Activated effector memory CD4-positive, alpha-beta T cell treated with Interleukin-2 at 50 U/mL for 16 hours (primary cell): ENCODE results near the gene RUBCN.
"Not testable (repeated sequence)": the region's sequence is repeated elsewhere in the genome, so short reads cannot be mapped to it uniquely, and the experiment has no call there.

Experiments
- DNase-seq: peaks from one replicate; pipeline ENCODE4 v3.0.0-alpha.2; 2020

RUBCN gene

DNA sequence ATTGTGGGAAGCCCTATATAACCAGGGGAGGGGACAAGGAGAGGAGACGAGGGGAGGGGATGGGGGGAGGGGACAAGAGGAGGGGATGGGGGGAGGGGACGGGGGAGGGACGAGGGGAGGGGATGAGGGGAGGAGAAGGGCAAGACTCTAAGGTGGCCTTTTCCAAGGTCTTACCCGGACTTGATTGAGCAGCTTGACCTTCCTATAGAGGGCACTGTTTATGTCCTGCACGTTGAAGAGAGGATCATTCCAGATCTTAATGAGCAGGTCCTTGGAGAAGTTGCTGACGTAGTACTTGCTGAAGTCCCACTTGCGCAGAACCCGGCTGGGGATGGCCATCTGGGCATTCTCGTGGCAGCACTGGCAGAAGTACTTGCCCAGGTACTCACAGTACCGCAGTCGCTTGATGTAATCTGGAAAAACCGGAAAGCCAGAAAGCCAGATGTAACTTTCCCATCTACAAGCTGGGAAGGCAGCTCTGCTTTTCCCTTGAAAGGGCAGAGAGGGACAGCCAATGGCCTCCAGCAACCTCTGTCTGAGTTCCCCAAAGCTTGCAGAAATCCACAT, 55.7 kb downstream of the RUBCN start:
- DNase-seq = no peak

GRCh38 chr3:197675951-197676350, 60.8 kb downstream of the RUBCN start:
- no peak for DNase-seq

DNA sequence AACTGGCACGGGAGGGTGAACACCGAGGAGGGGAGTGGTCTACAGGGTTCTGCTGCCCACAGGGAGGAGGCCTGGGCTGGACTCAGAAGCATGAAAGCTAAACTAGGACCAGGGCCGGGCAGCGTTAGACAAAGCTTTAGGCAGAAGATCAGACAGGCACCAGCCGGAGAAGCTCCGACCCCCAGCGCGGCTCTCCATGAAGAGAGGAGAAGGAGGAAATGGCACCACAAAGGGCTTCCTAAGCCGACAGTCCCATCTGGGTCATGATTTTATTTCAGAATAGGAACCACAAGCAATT, 61.2 kb downstream of the RUBCN start:
- no peak for DNase-seq

GRCh38 chr3:197674741-197675562, 61.8 kb downstream of the RUBCN start:
- DNase-seq = no peak

- no peak for DNase-seq
Observed at GRCh38 chr3:197673170-197673569, 63.5 kb downstream of the RUBCN start.

DNA sequence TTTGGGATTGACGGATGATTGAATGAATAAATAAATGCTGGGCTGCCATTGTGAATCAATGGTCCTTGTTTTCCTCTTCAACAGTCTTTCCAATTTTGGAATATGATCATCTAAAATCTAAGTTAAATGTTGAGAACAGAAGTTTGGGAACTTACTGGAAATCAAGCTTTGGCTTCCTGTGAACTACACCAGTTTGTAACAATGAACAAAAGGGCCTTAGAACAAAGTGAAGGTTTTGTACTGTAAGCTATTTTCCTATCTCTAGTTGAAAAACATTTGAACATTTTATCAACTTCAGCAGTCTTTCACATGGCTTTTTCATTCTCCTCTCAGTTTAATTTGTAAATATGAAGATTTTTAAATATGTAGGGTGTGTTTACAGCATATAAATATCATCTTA, 66.3 kb downstream of the RUBCN start:
- no peak for DNase-seq

DNA sequence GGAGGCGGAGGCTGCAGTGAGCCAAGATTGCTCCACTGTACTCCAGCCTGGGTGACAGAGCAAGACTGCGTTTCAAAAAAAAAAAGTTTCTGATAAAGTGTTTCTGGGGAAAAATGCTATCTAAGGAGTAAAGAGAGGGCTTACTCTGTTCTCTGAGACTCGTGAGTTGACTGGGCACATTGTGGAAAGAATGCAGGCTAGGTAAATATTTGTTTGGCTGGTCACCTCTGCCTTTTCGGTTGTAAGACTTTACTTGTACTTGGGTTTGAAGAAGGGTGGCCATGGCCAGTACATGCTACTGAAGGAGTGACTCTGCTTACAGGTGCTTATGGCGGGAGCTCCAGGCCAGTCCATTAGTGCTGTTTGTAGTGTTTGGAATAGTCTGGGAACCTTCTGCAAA, 68.7 kb downstream of the RUBCN start:
- DNase-seq = no peak

DNA sequence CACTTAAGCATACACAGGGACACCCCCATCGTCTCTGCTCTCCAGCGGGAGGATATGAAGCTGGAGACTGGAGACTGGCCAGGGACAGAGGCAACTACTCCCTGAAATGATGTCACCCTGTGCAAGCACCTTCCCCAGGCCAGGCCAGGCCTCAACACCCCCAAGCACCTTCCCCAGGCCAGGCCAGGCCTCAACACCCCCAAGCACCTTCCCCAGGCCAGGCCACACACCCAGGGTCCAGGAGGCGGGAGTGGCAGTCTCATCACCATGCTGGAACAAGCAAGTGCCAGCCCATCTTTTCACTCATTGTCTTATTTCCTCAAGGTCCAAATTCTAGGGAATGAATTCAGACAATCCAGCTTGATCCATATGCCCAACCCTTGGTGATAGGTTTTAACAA, 69.4 kb downstream of the RUBCN start:
- not testable (repeated sequence) for DNase-seq

DNA sequence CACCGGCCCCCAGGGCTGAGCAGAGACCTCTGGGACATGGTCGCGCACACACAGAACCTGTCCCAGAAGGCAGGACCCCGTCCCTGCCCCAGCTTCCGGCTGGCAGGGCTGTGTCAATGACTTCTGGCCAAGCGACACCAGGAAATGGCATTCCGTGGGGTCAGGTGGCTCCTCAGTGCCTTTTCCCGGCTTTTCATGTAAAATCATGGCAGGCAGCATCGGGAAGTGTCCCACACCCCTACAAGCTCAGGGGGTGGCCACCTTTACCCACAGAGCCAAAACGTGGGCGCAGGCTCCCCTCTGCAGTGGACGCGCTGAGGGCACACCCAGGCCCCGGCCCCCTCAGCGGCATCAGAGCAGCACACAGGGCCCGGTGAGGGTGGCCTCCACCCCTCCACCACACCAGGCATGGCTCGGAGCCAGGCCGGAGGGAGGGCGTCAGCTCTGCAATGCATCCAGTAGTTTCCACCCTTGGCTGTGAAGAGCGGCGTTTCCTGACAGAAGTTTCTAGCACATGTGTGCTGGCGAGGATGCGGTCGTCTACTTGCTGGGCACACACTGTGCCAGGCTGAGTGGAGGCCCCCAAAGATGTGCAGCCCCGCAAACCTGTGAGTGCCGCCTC, 70.4 kb downstream of the RUBCN start:
- DNase-seq = not testable (repeated sequence)

DNA sequence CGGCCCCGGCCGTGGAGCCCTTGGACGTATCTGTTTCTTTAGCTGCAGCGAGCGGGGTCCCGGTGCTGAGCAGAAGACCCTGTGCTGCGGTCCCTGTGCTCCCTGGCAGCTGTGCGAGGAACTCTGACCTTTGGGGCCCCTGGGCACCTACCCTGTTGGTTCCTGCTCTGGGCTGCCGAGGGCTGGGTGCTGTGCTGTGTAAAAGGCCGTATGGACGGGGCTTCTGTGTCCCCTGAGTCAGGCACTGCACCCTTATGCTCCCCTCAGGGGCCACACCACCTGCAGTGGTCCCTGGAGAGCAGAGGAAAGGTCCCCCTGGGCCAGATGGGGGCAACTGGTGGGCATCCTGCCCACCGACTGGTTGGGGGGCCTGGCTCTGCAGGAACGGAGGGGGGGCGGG, 71.2 kb downstream of the RUBCN start:
- DNase-seq = not testable (repeated sequence)

GRCh38 chr3:197665142-197665491, 71.6 kb downstream of the RUBCN start:
- not testable (repeated sequence) for DNase-seq

DNA sequence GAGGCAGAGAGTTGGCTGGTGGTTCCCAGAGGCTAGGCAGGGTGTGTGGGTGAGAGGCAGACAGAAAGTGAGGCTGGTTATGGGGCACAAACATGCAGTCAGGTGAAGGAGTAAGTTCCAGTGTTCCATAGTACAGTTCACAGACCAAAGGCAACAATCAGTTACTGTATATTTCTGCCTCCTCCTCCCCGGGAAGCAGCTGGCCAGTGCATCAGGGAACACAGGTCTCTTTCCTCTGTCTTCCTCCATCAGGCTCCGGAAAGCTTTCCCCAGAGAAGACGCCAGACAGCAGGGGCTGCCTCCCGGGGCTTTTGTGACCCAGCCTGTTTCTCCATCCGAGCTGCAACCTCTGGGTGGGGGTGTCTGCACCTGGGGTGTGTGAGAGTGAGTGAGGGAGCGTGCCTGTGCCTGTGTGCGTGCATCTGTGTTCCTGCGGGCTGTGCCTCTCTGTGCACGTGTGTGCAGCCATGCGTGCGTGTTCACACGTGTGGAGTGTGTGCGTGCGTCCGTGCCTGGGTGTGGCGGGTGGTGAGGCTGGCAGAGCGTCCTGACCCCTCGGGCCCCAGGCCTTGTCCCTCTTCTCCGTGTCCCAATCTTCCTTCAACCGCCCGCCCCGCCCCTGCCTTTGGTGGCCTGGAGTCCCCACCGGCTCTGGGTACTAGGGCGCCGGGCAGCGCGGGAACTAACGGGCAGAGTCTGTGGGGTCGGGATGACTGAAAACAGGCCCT, 72.1 kb downstream of the RUBCN start:
- DNase-seq = peak; percentile 28

DNA sequence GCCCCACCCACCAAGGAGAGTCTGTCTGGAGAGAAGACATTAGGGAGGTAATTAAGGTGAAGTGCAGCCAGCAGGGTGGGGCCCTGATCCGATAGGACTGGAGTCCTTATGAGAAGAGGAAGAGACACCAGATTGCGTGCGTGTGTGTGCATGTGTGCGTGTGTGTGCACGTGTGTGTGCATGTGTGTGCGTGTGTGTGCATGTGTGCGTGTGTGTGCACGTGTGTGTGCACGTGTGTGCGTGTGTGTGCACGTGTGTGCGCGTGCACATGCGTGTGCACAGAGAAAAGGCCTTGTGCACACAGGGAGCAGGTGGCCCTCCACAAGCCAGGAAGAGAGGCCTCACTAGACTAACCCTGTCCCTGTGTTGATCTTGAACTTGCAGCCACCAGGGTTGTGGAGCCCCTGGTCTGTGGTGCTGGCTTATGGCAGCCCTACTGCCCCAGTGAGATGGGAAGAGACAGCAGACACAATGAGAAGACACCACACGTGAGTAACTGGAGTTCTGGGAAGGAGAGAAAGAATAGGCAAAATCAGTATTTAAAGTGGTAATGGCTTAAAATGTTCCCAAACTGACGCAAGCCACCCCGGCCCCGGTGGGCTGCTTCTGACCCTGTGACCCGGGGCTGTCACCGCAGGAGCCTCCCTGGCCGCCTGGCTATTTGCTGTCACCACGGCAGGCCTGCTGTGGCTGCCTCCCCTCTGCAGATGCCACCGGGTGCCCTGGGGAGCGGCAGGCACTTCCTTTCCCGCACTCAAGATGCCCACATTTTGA, 73.2 kb downstream of the RUBCN start:
- DNase-seq = not testable (repeated sequence)

GRCh38 chr3:197662352-197662751, 74.4 kb downstream of the RUBCN start:
- not testable (repeated sequence) for DNase-seq

DNA sequence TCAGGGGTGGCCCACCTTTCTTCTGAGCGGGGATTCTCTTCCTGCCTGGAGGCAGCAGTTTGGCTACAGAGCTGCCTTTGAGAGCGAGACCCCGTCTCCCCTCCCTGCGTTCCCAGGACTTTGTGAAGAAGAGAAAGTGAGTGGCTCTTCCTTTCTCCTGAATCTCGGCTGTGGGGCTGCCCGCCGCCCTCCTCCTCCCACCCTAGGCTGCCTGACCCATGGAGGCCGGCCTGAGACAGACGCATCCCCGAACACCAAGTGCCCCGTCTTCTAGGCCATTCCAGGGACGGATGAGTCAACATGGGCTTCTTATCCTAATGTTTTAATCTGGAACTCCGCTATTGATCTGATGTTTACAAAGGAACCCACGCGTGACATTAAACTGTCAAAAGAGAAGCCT, 74.8 kb downstream of the RUBCN start:
- DNase-seq = not testable (repeated sequence)

- not testable (repeated sequence) for DNase-seq
Observed at GRCh38 chr3:197661234-197661834, 75.4 kb downstream of the RUBCN start.

DNA sequence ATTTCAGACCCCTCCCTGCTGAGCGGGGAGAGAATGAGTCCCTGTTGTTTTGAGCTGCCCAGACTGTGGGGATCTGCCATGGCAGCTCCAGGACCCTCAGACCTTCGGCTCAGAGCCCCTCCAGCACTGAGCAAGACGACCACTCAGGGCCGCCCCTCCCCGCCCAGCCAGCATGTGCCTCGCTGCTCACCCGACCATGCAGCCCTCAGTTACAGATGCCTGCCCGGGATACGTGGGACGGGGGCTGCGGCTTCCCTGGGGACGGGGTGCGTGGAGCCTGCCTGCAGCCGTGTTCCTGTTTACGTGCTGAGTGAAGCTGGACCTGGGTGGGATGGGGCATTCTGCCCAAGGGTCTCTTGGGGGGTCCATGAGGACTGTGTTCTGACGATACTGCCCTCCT, 77.0 kb downstream of the RUBCN start:
- DNase-seq = not testable (repeated sequence)

- DNase-seq = not testable (repeated sequence)
Observed at GRCh38 chr3:197659144-197659543, 77.6 kb downstream of the RUBCN start.

DNA sequence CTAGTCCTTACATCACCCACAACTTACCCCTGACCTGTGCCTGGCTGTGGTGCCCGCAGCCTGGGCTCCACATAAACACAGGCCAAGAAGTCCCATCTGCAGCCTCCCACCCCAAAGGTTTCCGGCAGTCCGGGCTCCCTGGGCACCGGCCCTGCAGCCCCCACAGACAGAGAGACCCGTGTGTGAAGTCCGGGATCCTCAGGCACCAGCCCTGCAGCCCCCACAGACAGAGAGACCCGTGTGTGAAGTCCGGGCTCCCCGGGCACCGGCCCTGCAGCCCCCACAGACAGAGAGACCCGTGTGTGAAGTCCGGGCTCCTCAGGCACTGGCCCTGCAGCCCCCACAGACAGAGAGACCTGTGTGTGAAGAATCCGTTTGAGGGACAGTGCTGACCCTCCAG, 78.0 kb downstream of the RUBCN start:
- not testable (repeated sequence) for DNase-seq

DNA sequence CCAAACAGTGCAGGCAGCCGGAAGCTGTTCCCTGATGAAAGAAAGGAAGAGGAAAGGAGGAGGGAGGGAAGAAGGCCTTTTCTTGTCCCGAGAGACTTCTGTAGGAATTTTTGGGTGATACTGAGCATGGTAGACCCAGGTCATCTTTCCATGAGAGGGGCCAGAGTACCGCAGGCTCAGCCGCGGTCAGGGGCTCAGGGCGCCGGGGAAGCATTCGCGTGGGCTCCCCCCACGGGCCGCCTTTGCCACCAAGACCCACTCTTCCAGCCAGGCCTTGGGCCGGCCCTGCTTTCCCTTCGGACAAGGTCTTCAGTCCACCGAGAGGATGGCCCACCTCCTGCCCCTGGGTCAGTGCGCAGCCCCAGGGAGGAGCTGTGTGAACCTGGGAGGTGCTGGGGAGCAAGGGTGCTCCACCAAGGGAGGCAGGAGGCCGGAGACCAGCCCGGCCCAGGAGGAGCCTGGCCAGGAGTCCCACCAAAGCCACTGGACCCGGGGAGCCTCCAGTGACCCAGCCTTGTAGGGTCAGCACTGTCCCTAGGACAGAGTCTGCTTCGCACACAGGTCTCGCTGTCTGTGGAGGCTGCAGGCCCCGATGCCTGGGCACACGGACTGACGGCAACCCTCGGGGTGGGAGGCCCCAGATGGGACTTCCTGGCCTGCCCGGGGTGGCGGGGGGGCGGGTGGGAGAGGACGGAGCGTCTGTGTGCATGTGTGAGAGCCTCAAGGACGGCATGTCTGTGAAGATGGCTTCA, 79.0 kb downstream of the RUBCN start:
- DNase-seq = not testable (repeated sequence)

- not testable (repeated sequence) for DNase-seq
Observed at GRCh38 chr3:197656960-197657359, 79.7 kb downstream of the RUBCN start.

DNA sequence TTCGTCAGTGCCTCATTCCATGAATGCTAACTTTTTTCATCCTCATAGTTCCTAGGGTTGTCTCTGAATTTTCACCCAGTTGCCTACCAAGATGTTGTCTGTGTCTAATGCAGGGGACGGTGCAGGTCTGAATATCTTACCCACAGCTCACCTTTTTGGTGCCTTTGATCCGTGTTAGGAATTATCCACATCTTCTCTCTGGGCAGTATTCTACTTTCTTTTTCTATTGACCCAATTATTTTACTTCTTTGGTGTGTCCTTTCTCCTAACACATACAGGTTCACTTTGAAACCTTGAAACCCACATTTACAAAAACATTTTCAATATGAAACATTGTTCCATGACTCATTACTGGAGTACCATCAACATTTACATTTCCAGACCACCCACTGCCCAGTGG, 80.6 kb downstream of the RUBCN start:
- not testable (repeated sequence) for DNase-seq
